Measurements from ENCODE around the gene TESK2. TPM values are rescaled to one million over a fixed set of nuclear protein-coding genes. Genes with fewer than 3 reads are reported as not detected.

Gene TESK2
- total and polyA plus RNA-seq, 8 donors = 1.5 to 3.6 (median 2.6) TPM

DNA sequence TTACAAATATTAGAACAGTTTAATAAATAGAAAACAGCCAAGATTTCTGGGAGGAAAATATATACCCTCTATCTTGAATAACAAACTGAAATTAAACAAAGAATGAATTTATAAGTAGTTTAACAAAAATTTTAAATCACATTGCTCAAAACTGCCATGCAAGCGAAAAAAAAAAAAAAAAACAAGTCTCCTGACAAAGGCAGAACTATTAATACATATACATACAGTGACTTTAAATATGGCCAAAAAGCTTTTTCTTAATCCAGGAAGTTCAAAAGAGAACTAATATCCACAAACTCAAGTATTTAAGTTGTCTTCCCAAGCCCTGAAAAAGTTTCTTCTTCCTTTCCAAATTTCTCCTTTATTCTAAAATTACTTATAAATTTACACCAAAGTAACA lies 87.2 kb downstream of the TESK2 start:
- H3K27ac ChIP-seq = no peak overlapping the region
- intact Hi-C loops (cut with DNase I) = no loop called here

GRCh38 chr1:45403298-45403697 lies 87.7 kb downstream of the TESK2 start:
- H3K36me3 ChIP-seq = no peaks in the 10 kb centered on the region
- no peaks in the 10 kb centered on the region for H3K9me3 ChIP-seq
- H3K27me3 ChIP-seq = no peaks in the 10 kb centered on the region
- 66 to 67% methylated on average over 3 of the region's 3 CpGs for WGBS, 2 donors
- intact Hi-C loops (cut with DNase I) = no loop called here
- TF ChIP-seq CTCF (IDR thresholded peaks at IDR 0.05) = no peak
- DNase-seq (no peak), FAIRE-seq (no peak), ATAC-seq (no peak)
- no peaks in the 10 kb centered on the region for H3K4me1 ChIP-seq
- no peak overlapping the region for H3K27ac ChIP-seq
- no peak overlapping the region for H3K4me3 ChIP-seq

More for the DNA sequence above, 87.2 kb downstream of the TESK2 start:
- WGBS, 2 donors = 80 to 83% methylated on average over 1 of the region's 1 CpG
- DNase-seq (no peak), FAIRE-seq (no peak), ATAC-seq (no peak)
- no peaks in the 10 kb centered on the region for H3K9me3 ChIP-seq
- H3K27me3 ChIP-seq = no peaks in the 10 kb centered on the region
- H3K4me3 ChIP-seq = no peak overlapping the region
- H3K4me1 ChIP-seq = no peaks in the 10 kb centered on the region
- no peaks in the 10 kb centered on the region for H3K36me3 ChIP-seq
- no peak for TF ChIP-seq CTCF (IDR thresholded peaks at IDR 0.05)

GRCh38 chr1:45401524-45401923 lies 89.4 kb downstream of the TESK2 start:
- H3K36me3 ChIP-seq = no peaks in the 10 kb centered on the region
- ATAC-seq (no peak), FAIRE-seq (no peak), DNase-seq (no peak)
- H3K4me3 ChIP-seq = no peak overlapping the region
- 77 to 84% methylated on average over 2 of the region's 2 CpGs for WGBS, 2 donors
- H3K4me1 ChIP-seq = no peaks in the 10 kb centered on the region
- H3K9me3 ChIP-seq = no peaks in the 10 kb centered on the region
- H3K27me3 ChIP-seq = no peaks in the 10 kb centered on the region
- intact Hi-C loops (cut with DNase I) = no loop called here
- no peak overlapping the region for H3K27ac ChIP-seq
- TF ChIP-seq CTCF (IDR thresholded peaks at IDR 0.05) = no peak

- WGBS, 2 donors = 77 to 81% methylated on average over 3 of the region's 3 CpGs
- no peaks in the 10 kb centered on the region for H3K36me3 ChIP-seq
- intact Hi-C loops (cut with DNase I) = no loop called here
- no peaks in the 10 kb centered on the region for H3K9me3 ChIP-seq
- no peak overlapping the region for H3K27ac ChIP-seq
- H3K4me3 ChIP-seq = no peak overlapping the region
- no peaks in the 10 kb centered on the region for H3K4me1 ChIP-seq
- ATAC-seq = no peak
- no peaks in the 10 kb centered on the region for H3K27me3 ChIP-seq
- TF ChIP-seq CTCF (IDR thresholded peaks at IDR 0.05) = no peak
- no peak for DNase-seq
- FAIRE-seq = no peak
These were observed 90.9 kb downstream of the TESK2 start for GRCh38 chr1:45400049-45400448.

DNA sequence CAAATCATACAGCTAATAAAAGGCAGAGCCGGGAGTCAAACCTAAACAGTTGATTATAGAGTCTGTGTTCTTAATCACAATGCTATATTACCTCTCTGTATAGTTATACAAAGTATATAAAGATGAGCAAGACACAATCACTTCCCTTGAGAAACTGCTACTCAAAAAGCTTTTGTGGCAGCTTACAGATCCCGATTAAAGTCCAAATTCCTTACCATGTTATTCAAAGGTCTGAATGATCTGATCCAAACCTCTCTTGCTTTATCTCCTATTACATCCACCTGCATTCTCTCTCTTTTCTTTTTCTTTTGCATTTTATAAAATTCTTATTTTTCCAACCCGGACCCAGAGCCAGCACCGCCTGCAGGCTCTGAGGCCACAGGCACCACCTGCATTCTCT lies 93.7 kb downstream of the TESK2 start:
- Histone ChIP-seq H3K27me3 (no peaks in the 10 kb centered on the region), H3K4me1 (no peaks in the 10 kb centered on the region), H3K27ac (no peak overlapping the region), H3K4me3 (no peak overlapping the region), H3K9me3 (no peaks in the 10 kb centered on the region), H3K36me3 (no peaks in the 10 kb centered on the region)
- no peak for TF ChIP-seq CTCF (IDR thresholded peaks at IDR 0.05)
- WGBS, 2 donors = 94 to 95% methylated on average over 4 of the region's 4 CpGs
- intact Hi-C loops (cut with DNase I) = no loop called here
- DNase-seq (no peak), FAIRE-seq (no peak), ATAC-seq (no peak)

Data from pancreas (tissue), 10 donors.